Aorta (tissue), 5 donors: ENCODE data around the gene CADM1. TPM values are rescaled to one million over a fixed set of nuclear protein-coding genes. Genes with fewer than 3 reads are reported as not detected.

ENCODE experiments used
- ATAC-seq: fragments of 200-7000 bp; cut with Tn5 transposase; one replicate; pipeline ENCODE4 v1.9.1; 2022; ENCODE audit warnings: moderate library complexity; ENCODE audit not compliant: low FRiP score
- DNase-seq, 2 donors: peaks; one replicate each; pipeline ENCODE4 v3.0.0-alpha.2; 2020
- H3K27ac ChIP-seq, 2 donors: one replicate each; pipeline ENCODE4 v1.5.1; 2013; ENCODE audit warnings: low read length in 2 of 2, mild to moderate bottlenecking in 2 of 2, moderate library complexity in 2 of 2, control low read depth in 1 of 2, inconsistent platforms in 1 of 2, low read depth in 1 of 2
- H3K27me3 ChIP-seq, 2 donors: one replicate each; pipeline ENCODE4 v1.6.1; 2013; ENCODE audit warnings: control low read depth in 1 of 2, low read length in 1 of 2, mild to moderate bottlenecking in 1 of 2, moderate library complexity in 1 of 2; ENCODE audit not compliant: insufficient read depth in 2 of 2, control insufficient read depth in 1 of 2
- H3K36me3 ChIP-seq, 2 donors: one replicate each; pipeline ENCODE4 v1.6.1; 2013; ENCODE audit warnings: control low read depth in 1 of 2, low read length in 1 of 2, mild to moderate bottlenecking in 1 of 2; ENCODE audit not compliant: insufficient read depth in 2 of 2, control insufficient read depth in 1 of 2
- H3K4me1 ChIP-seq, 2 donors: one replicate each; pipeline ENCODE4 v1.6.1; 2013; ENCODE audit warnings: low read length in 2 of 2, control low read depth in 1 of 2, mild to moderate bottlenecking in 1 of 2, moderate library complexity in 1 of 2; ENCODE audit not compliant: insufficient read depth in 2 of 2, control insufficient read depth in 1 of 2
- H3K4me3 ChIP-seq, 2 donors: one replicate each; pipeline ENCODE4 v1.5.1; 2013; ENCODE audit warnings: low read length in 2 of 2, control low read depth in 1 of 2, mild to moderate bottlenecking in 1 of 2
- H3K9me3 ChIP-seq: one replicate; pipeline ENCODE4 v1.6.1; 2013; ENCODE audit warnings: mild to moderate bottlenecking, low read length; ENCODE audit not compliant: control insufficient read depth
- WGBS, 2 donors: extraction: QIAGEN DNeasy Blood & Tissue Kit; methylation state at CpG; one replicate each; pipeline ENCODE4 v1.1.7; 2013; 5-methylcytosine and 5-hydroxymethylcytosine counted together
- intact Hi-C, 2 donors: fragments of 100-400 bp; cut with DNase I; formaldehyde crosslinking; loops; one replicate each; pipeline versions ENCODE4 v1.14.2 to v1.15.0; 2022
- polyA plus RNA-seq, 2 donors: library from polyadenylated mRNA; stranded (reverse); fragments of 200-250 nt; gene quantifications; one replicate each; pipeline ENCODE4 v1.2.3, GENCODE V29; 2013
- total RNA-seq, 2 donors: library from RNA; stranded (reverse); fragmentation: NEBNext Ultra II Directional; extraction: Animal tissue kit (Norgen Biotek cat#: 25700); gene quantifications; one replicate each; pipeline ENCODE4 v1.2.1, GENCODE V29; 2021
- donor health status: healthy with polysubstance abuse.
- donor health status: Bipolar disorder and iron deficiency.
- donor health status: DM: no; HTN: no; CAD: no.
- donor health status: DM: no; HTN: no; CAD: no.
- donor health status: DM: yes; HTN: yes; CAD: no.

The CADM1 gene
- total and polyA plus RNA-seq, 4 donors = 0.26 to 9.8 (median 5.7) TPM

DNA sequence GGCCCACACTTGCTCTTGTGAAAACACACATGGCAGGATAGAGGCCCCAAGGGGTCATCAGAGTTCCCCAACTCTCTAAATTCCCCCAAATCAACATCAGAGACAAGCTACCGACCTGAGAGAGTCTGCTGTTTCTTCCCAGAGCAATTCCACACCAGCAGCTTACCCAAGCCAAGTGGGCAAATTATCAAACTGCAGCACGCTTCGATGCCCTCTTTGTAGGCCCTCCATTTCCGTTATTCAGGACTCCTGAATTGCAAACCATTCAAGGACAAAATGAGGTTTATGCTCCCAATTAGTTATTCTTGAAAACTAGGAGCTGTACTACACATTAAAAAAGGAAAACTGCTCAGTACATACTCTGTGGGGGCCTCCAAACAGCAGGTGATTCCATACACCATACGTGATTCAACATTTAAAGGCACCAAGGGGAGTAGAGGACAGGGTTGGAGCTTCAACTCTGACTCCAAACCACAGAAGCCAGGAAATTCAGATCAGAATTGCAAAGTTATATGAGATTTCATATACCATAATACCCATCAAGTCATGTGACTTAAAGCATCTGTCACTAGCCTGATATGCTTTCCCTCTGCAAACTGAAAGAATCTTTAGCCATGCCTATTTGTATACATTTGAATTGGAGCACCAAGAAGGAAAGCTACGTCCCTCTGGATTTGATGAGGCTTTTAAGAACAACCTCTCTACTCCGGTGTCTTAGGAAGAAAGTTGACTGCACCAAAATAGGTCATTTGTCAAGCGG, 234.8 kb downstream of the CADM1 start:
- Histone ChIP-seq H3K27ac (no peak overlapping the region), H3K36me3 (no peaks in the 10 kb centered on the region), H3K9me3 (no peaks in the 10 kb centered on the region), H3K4me1 (no peaks in the 10 kb centered on the region), H3K27me3 (no peaks in the 10 kb centered on the region), H3K4me3 (no peak overlapping the region)
- DNase-seq (no peak), ATAC-seq (no peak)
- intact Hi-C loops = no loop called here
- WGBS, 2 donors = 73 to 81% methylated on average over 8 of the region's 8 CpGs

DNA sequence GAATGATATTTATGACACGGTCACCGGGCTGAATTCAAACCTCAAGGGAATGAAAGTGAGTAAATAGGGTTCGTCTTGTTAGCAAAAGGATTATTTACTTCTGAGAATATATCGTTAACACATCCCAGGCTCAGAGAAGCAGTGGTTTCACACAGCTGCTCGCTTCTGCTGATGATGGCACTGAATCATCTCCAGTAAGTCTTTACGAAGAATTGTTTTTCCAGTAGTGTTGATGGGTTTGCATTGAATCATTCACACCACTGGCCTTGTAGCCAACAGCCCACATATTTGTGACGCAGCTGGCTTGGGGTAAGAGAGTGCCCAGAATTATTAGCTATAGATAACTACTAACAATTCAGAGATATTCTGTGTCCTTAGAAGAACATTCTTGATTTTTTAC, 236.3 kb downstream of the CADM1 start:
- Histone ChIP-seq H3K27me3 (no peaks in the 10 kb centered on the region), H3K4me3 (no peak overlapping the region), H3K9me3 (no peaks in the 10 kb centered on the region), H3K27ac (no peak overlapping the region), H3K36me3 (no peaks in the 10 kb centered on the region), H3K4me1 (no peaks in the 10 kb centered on the region)
- DNase-seq (no peak), ATAC-seq (no peak)
- 52 to 72% methylated on average over 7 of the region's 7 CpGs for WGBS, 2 donors
- intact Hi-C loops = no loop called here

DNA sequence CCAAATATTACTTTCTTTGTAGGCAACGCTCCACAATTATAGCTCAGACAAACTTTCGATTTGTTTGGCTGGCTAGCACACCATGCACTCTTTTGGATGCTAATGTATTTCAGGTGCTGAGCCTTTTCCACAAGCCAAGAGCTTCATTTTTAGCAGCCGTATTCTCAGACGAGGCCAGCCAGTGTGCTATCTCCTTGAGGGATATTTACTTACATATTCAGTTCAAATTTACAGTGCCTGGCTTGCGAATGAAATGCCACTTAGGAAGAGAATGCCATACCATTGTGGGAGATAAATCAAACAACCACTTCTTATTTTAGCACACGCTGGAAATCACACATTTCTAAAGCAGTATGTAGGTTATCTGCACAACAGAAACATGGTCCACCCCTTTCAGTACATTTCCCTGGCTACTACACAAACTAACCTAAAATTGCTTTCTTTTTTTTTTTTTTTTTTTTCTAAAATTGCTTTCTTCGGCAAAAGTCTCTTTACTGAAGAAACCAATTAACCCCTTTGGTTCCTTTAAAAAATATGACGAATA, 236.9 kb downstream of the CADM1 start:
- 28 to 37% methylated on average over 8 of the region's 8 CpGs for WGBS, 2 donors
- Histone ChIP-seq H3K27me3 (no peaks in the 10 kb centered on the region), H3K27ac (no peak overlapping the region), H3K4me3 (no peak overlapping the region), H3K4me1 (no peaks in the 10 kb centered on the region), H3K36me3 (no peaks in the 10 kb centered on the region), H3K9me3 (no peaks in the 10 kb centered on the region)
- intact Hi-C loops = no loop called here
- ATAC-seq (no peak), DNase-seq (no peak)

DNA sequence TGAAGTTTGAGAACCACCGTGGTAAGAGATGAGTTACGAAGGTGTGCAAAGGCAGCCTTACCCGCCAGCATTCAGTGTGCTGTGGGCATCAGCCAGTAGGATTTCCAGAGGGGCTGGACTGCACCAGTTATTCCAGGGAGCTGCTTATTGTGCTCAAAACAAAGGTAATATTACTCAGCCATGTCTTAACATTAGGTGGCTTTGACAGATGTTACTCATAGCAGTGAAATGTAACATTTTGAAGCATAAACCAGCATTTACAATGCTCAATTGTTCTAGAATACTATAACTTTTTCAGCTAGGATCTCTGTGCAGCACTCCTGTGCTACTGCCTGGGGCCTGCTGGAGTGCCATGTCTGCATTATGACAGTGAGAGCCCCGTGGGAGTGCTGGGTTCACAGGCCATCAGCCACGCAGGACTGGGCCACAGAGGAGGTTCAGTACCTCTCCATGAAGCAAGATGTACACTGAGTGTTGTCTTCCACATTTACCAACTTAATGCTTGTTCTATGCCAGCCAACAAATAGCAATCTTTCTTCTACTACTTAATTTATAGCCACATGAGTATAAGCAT, 238.1 kb downstream of the CADM1 start:
- no peak for ATAC-seq
- H3K36me3 ChIP-seq = no peaks in the 10 kb centered on the region
- H3K4me3 ChIP-seq = no peak overlapping the region
- H3K4me1 ChIP-seq = no peaks in the 10 kb centered on the region
- intact Hi-C loops = no loop called here
- no peaks in the 10 kb centered on the region for H3K27me3 ChIP-seq
- 78 to 79% methylated on average over 5 of the region's 5 CpGs for WGBS, 2 donors
- DNase-seq = no peak
- H3K9me3 ChIP-seq = no peaks in the 10 kb centered on the region
- no peak overlapping the region for H3K27ac ChIP-seq

DNA sequence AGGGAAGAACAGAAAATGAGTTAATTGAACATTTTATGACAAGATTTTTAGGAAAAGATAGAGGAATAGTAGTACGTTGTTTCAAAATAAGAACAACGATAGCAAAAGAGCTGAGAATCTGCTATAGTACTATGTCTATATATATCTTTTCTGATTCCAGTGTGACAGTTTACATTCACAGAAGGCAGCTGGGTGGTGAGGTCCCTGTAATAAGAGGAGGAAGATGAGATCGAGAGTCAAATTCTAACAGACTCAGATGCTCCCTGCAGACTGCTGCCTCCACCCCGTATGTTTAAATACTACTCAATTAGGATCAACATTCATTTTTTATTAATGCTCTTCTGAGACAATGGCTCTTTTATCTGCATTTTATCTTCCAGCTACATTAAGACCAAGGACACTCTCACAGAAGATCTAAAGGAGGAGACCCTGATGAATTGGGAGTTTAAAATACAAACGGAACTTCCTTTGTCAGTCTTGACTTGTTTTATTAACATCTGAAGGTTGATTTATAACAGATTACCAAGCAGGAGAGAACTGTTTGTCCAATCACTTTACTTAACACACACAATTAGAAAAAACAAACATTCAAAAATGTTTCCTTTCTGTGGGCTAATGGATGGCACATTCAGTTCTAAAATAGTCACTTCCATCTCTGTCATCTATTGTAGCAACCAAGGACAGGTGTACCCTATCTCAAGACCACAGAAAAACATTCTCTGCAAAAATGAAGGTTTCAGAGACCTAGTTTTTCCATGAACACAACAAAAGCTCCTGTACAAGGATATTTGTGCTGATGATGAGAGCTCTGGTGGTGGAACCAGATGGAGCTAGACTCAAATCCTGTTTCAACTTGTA, 240.2 kb downstream of the CADM1 start:
- H3K27ac ChIP-seq = no peak overlapping the region
- 34 to 49% methylated on average over 5 of the region's 5 CpGs for WGBS, 2 donors
- H3K9me3 ChIP-seq = no peaks in the 10 kb centered on the region
- no peaks in the 10 kb centered on the region for H3K4me1 ChIP-seq
- no peak for DNase-seq
- intact Hi-C loops = no loop called here
- H3K36me3 ChIP-seq = no peaks in the 10 kb centered on the region
- ATAC-seq = no peak
- H3K4me3 ChIP-seq = no peak overlapping the region
- no peaks in the 10 kb centered on the region for H3K27me3 ChIP-seq

DNA sequence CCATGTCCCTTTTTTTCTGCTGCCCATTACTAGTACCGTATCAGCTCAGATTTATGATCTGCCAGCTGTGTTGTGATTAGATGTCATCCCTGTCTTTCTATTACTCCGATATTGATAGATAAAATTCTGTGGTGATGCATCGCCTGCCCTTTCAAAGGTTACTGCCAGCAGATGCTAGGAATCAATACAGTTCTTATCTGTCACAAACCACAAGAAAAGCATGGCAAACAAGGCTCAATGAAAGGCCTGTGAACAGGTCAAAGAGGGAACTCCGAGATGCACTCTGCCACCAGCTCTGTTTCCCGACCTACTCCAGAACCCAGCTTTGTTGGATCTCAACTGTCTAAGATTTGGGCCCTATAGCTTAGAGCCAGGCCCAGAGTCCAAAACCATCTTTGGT, 246.0 kb downstream of the CADM1 start:
- DNase-seq (no peak), ATAC-seq (no peak)
- Histone ChIP-seq H3K27me3 (no peaks in the 10 kb centered on the region), H3K4me1 (no peaks in the 10 kb centered on the region), H3K27ac (no peak overlapping the region), H3K36me3 (no peaks in the 10 kb centered on the region), H3K9me3 (no peaks in the 10 kb centered on the region), H3K4me3 (no peak overlapping the region)
- 86 to 94% methylated on average over 5 of the region's 5 CpGs for WGBS, 2 donors
- intact Hi-C loops = no loop called here

DNA sequence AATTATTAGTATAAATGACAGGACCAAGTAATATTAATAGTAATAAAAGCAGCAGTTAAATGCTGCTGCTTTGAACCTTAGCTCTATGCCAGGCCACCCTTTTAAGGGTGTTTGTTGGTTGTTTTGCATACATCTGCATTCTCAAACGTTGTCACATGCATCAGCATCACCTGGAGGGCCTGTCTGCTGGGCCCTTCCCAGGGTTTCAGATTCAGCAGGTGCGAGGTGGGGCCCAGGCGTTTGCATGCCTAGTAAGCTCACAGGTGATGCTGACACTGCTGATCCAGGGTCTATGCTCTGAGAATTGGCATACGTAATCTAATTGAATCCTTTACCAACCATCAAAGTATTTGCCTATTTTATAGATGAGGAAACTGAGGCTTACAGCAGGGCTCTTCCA, 246.5 kb downstream of the CADM1 start:
- ATAC-seq = no peak
- intact Hi-C loops = no loop called here

DNA sequence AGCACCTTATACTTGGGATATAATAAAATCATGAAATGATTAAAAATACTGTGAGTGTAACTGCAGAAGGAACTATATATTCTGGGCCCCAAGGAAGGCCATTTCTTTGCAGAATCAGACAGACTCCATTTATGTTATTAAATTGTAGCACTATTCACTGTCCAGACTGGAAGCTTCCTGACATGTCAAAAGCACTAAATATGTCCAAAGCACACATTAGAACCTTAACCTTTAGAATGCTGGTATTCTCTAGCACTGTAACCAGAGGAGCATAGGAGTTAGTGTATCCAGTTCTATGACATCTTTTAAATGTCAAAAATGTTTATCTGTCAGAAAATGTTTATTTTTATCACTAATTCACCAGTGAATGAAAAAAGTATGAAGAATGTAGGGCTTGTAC, 246.9 kb downstream of the CADM1 start:
- Histone ChIP-seq H3K36me3 (no peaks in the 10 kb centered on the region), H3K9me3 (no peaks in the 10 kb centered on the region), H3K4me3 (no peak overlapping the region), H3K27ac (no peak overlapping the region), H3K27me3 (no peaks in the 10 kb centered on the region), H3K4me1 (no peaks in the 10 kb centered on the region)
- no peak for ATAC-seq
- intact Hi-C loops = no loop called here
- DNase-seq = no peak

More for the DNA sequence above, 246.5 kb downstream of the CADM1 start:
- no peaks in the 10 kb centered on the region for H3K9me3 ChIP-seq
- H3K27ac ChIP-seq = no peak overlapping the region
- no peak for DNase-seq
- no peak overlapping the region for H3K4me3 ChIP-seq
- H3K27me3 ChIP-seq = no peaks in the 10 kb centered on the region
- H3K36me3 ChIP-seq = no peaks in the 10 kb centered on the region
- no peaks in the 10 kb centered on the region for H3K4me1 ChIP-seq
- 68 to 76% methylated on average over 4 of the region's 4 CpGs for WGBS, 2 donors
